Measurements from ENCODE around the gene AKAP6.
"Not testable (repeated sequence)": the region's sequence is repeated elsewhere in the genome, so short reads cannot be mapped to it uniquely, and the experiment has no call there.

The AKAP6 gene

DNA sequence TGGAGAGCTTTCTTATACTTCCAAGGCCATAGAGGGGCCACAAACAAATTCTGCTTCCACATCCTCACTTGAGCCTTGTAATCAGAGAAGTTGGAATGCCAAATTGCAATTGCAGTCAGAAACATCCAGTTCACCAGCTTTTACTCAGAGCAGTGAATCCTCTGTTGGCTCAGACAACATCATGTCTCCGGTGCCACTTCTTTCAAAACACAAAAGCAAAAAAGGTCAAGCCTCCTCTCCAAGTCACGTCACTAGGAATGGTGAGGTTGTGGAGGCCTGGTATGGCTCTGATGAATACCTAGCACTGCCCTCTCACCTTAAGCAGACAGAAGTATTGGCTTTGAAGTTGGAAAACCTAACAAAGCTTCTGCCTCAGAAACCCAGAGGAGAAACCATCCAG lies 217.1 kb downstream of the AKAP6 start:
- no peak for DNase-seq

DNA sequence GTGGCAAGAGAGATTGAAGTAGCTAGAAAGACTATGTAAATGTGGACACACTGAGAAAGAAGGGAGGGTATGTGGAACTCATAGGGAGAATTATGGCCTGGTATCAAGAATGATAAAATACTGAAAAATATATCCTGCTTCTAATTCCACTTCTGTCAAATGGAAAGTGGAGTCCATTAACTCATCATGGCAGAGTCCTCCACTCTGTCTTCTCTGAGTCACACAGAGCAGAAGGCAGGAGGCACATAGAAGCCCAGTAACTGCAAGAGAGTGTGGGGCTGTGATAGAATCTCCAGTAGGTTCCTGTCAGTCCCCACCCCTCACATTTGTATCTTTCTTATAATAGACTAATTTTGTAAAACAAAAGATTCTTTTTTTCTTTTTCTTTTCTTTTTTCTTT lies 223.7 kb downstream of the AKAP6 start:
- DNase-seq: no peak

DNA sequence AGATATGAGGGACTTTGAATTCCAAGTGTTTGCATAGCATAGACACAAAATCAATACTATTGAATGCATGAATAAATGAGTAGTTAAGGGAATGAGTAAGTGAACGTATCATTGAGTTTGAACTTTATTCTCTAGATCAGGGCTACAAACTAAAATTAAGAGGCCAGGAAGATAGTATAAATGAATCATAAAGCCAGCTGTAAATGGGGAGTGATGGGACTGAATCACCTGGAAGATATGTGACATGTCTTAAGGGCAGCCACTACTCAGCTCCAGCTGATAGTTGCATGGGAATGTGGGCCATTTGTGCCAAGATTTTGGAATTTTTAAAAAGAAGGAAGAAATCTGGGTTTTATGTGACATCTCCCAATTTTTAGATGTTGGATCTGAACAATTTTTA lies 229.9 kb downstream of the AKAP6 start:
- no peak for DNase-seq

GRCh38 chr14:32559590-32559989 lies 230.5 kb downstream of the AKAP6 start:
- no peak for DNase-seq

GRCh38 chr14:32560209-32560857 lies 231.2 kb downstream of the AKAP6 start:
- DNase-seq: peak; percentile 76

GRCh38 chr14:32561520-32561919 lies 232.4 kb downstream of the AKAP6 start:
- no peak for DNase-seq

GRCh38 chr14:32564596-32564995 lies 235.5 kb downstream of the AKAP6 start:
- DNase-seq: no peak

- DNase-seq: peak; percentile 68
These were observed 236.2 kb downstream of the AKAP6 start for GRCh38 chr14:32565256-32565655.

- no peak for DNase-seq
These were observed 238.7 kb downstream of the AKAP6 start for GRCh38 chr14:32567543-32568384.

GRCh38 chr14:32571551-32571950 lies 242.5 kb downstream of the AKAP6 start:
- DNase-seq: no peak

- no peak for DNase-seq
These were observed 243.1 kb downstream of the AKAP6 start for GRCh38 chr14:32571995-32572866.

- no peak for DNase-seq
These were observed 243.7 kb downstream of the AKAP6 start for GRCh38 chr14:32572867-32573150.

- DNase-seq: no peak
These were observed 245.2 kb downstream of the AKAP6 start for GRCh38 chr14:32574269-32574668.

DNA sequence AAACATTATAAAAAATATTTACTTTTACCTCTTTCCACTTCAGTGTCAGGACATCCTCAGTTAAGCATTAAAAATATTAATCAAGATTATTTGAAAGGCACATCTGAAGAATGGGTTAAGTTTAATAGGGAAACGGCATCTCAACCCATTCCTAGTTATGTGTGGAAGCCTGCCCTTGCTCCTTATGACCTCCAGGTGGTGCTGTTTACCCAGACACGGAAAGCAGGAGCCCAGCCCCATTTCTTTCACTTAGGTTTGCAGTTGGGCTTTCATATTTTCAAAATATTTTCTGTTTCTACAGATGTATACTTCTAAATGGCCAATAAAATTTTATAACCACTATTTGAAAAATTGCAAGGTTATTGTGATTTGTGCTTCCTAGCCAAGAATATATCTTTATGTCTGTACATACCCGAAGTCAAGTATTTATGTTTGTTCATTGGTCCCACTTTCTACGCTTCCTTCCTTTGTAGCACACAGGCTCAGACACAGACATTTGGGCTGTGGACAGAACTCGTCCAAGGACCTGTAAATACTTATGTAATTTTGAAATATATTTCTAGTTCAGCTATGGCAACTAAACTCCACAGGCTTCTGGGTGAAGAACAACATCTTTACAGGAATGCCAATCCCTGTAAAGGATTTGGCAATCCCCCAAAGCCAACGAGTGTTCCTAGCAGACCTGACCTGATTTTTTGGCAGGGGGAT lies 247.1 kb downstream of the AKAP6 start:
- DNase-seq: peak; percentile 75

DNA sequence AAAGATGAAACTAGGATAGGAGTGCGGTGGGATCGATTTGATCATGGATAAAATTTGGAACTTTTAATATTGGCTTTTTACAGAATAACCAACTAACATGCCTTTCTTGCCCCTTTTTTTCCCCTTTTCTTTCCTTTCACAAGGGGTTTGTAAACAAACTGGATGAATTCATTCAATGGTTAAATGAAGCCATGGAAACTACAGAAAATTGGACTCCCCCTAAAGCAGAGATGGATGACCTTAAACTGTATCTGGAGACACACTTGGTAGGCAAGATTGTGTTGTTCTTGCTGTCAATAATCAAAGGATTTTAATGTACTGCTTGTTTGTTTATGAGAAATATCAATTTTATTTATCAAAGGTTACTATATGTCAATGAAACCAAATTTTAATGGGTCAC lies 247.9 kb downstream of the AKAP6 start:
- no peak for DNase-seq

GRCh38 chr14:32578181-32578580 lies 249.1 kb downstream of the AKAP6 start:
- DNase-seq: no peak

DNA sequence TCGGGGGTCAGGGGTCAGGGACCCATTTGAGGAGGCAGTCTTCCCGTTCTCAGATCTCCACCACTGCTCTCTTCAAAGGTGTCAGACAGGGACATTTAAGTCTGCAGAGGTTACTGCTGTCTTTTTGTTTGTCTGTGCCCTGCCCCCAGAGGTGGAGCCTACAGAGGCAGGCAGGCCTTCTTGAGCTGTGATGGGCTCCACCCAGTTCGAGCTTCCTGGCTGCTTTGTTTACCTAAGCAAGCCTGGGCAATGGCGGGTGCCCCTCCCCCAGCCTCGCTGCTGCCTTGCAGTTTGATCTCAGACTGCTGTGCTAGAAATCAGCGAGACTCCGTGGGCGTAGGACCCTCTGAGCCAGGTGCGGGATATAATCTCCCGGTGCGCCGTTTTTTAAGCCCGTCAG lies 254.3 kb downstream of the AKAP6 start:
- DNase-seq: not testable (repeated sequence)

GRCh38 chr14:32584079-32584478 lies 255.0 kb downstream of the AKAP6 start:
- DNase-seq: no peak

GRCh38 chr14:32587461-32587860 lies 258.4 kb downstream of the AKAP6 start:
- no peak for DNase-seq

DNA sequence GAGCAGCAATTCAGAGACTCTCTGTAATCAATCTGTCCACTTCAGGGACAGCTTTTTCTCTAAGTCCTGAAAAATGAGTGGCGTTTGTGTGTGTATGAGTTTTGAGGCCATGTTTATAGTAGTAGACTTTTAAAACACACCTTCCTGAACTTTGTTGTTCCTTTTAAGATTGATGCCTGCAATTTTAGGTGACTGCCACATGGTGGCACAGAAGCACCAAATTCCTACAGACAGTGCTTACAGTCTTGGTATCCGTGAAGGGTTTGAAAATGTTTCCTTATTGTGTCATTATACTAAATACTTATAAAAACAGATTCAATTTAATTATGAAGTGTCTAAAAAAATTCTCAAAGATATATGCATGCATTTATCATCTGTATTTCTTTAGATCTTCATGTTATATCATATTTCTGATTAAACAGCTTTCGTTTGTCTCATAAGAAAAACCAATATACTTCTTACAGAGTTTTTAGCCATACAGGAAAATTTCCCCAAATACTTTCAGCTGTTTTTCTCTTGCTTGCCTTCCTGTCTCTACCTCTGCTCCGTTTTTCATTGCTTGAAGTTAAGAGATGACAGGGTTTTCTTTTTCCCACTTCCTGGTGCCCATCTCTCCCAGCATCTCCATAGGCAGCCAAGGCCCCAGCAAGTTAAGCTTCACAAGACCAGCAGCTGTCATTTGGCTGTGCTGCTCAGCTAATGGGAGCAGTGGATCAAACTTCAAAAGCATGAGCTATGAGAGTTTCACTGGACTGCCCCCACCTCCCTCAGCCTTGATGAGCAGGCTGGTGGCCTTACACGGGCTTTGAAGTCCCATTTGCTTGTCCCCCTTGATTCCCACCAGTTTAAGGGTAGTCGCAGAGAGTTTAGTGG lies 259.6 kb downstream of the AKAP6 start:
- no peak for DNase-seq

DNA sequence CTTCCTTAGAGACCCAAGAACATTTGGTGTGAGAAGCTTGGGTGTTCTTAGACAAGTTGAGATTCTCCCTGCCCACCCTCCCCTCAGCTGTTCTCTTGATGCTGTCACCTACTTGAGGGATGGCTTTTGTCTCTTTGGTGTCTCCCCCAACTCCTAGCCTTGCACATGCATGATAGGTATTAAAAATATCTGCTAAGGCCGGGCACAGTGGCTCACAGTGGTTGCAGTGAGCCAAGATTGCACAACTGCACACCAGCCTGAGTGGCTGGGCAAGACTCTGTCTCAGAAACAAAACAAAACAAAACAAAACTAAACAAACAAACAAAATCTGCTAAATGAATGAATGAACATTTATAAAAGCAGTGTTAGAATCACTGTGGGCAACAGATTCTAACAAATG lies 261.1 kb downstream of the AKAP6 start:
- no peak for DNase-seq

GRCh38 chr14:32593290-32593942 lies 264.3 kb downstream of the AKAP6 start:
- DNase-seq: no peak
